Measurements from ENCODE around the gene KLF16.
"Not testable (repeated sequence)": the region's sequence is repeated elsewhere in the genome, so short reads cannot be mapped to it uniquely, and the experiment has no call there.

DNA sequence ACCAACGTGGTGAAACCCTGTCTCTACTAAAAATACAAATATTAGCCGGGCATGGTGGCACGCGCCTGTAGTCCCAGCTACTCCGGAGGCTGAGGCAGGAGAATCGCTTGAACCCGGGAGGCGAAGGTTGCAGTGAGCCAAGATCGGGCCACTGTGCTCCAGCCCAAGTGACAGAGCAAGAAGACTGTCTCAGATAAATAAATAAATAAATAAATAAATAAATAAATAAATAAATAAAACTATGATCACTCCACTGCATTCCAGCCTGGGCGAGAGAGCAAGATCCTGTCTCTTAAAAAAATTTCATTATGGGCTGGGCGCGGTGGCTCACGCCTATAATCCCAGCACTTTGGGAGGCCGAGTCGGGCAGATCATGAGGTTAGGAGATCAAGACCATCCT is 23.0 kb upstream of the KLF16 start:
- not testable (repeated sequence) for TF ChIP-seq POLR2A (IDR thresholded peaks at IDR 0.05); EP300 (IDR thresholded peaks at IDR 0.05; ENCODE audit: low read depth); POLR2AphosphoS5 (IDR thresholded peaks at IDR 0.05)
- TF ChIP-seq, protein P1, sequence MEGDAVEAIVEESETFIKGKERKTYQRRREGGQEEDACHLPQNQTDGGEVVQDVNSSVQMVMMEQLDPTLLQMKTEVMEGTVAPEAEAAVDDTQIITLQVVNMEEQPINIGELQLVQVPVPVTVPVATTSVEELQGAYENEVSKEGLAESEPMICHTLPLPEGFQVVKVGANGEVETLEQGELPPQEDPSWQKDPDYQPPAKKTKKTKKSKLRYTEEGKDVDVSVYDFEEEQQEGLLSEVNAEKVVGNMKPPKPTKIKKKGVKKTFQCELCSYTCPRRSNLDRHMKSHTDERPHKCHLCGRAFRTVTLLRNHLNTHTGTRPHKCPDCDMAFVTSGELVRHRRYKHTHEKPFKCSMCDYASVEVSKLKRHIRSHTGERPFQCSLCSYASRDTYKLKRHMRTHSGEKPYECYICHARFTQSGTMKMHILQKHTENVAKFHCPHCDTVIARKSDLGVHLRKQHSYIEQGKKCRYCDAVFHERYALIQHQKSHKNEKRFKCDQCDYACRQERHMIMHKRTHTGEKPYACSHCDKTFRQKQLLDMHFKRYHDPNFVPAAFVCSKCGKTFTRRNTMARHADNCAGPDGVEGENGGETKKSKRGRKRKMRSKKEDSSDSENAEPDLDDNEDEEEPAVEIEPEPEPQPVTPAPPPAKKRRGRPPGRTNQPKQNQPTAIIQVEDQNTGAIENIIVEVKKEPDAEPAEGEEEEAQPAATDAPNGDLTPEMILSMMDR (IDR thresholded peaks at IDR 0.05) = not testable (repeated sequence)
